HepG2 (cell line): ENCODE results near the gene USP2. TPM values are rescaled to one million over a fixed set of nuclear protein-coding genes. Genes with fewer than 3 reads are reported as not detected.

Experiments used
- ATAC-seq: fragments of 200-7000 bp; cut with Tn5 transposase; 3 replicates; pipeline ENCODE4 v1.9.1; 2020; ENCODE audit warnings: mild to moderate bottlenecking, moderate library complexity
- BruUV-seq: library from RNA; stranded (reverse); fragments of 400-500 nt; replicated peaks from 2 replicates; lab custom pipeline; 2021; lab: Mats Ljungman, UMichigan
- CTCF ChIA-PET: fragments of 300-600 bp; formaldehyde crosslinking; extraction: SDS; loops from one replicate; lab custom pipeline; 2021; ENCODE audit warnings: low total read pairs, inconsistent platforms, low intra/inter-chr PET ratio; lab: Yijun Ruan, JAX
- POLR2A ChIA-PET: fragments of 350-600 bp; sonication (Branson Sonifier 250); formaldehyde crosslinking; loops from one replicate; lab custom pipeline; 2020; ENCODE audit warnings: antibody characterized with exemption, inconsistent platforms; lab: Yijun Ruan, JAX
- DNase-seq: peaks from one replicate; pipeline ENCODE4 v3.0.0-alpha.2; 2015; ENCODE audit warnings: low spot score
- FAIRE-seq: peaks from 3 replicates; lab custom pipeline; 2011; peaks lifted over from hg19 to GRCh38; lab: Jason Lieb, UNC
- H2AFZ ChIP-seq: one replicate; pipeline ENCODE4 v1.6.1; 2011; ENCODE audit warnings: low read length, inconsistent platforms
- H3K27ac ChIP-seq: fragments of 300-600 bp; 3 replicates; pipeline ENCODE4 v1.8.0; 2011; ENCODE audit warnings: mixed run types, mild to moderate bottlenecking, mixed read lengths, low read length, inconsistent platforms; ENCODE audit not compliant: insufficient read depth; ENCODE audit errors: extremely low read length
- H3K27me3 ChIP-seq, 2 experiments: fragments of 200-600 bp in 1 of 2; 2 replicates in 1 of 2; 3 replicates in 1 of 2; pipeline versions ENCODE4 v1.6.0 to v1.8.0; 2011; ENCODE audit warnings: low read length in 2 of 2, mild to moderate bottlenecking in 2 of 2, moderate library complexity in 2 of 2, inconsistent platforms in 1 of 2; ENCODE audit not compliant: insufficient read depth in 2 of 2, control insufficient read depth in 1 of 2
- H3K36me3 ChIP-seq, 2 experiments: fragments of 200-600 bp in 1 of 2; replicated peaks in 1 of 2; 2 replicates in 1 of 2; 3 replicates in 1 of 2; pipeline versions ENCODE4 v1.5.1 to v1.8.0; 2011; ENCODE audit warnings: low read length in 2 of 2, inconsistent platforms in 1 of 2; ENCODE audit not compliant: insufficient read depth in 2 of 2, control insufficient read depth in 1 of 2
- H3K4me1 ChIP-seq: 2 replicates; pipeline ENCODE4 v1.5.1; 2012; ENCODE audit warnings: low read length, inconsistent platforms; ENCODE audit not compliant: insufficient read depth
- H3K4me2 ChIP-seq: 2 replicates; pipeline ENCODE4 v1.6.0; 2011; ENCODE audit warnings: low read depth, low read length, inconsistent platforms
- H3K4me3 ChIP-seq, 3 experiments: fragments of 200-600 bp in 1 of 3; sonication (generic), shearing (Covaris generic) in 1 of 3; replicated peaks in 1 of 3; 2 replicates each; pipeline ENCODE4 v1.5.1; 2011 to 2016; ENCODE audit warnings: low read length in 3 of 3, inconsistent platforms in 2 of 3, low read depth in 2 of 3, mild to moderate bottlenecking in 2 of 3, control low read depth in 1 of 3, mixed read lengths in 1 of 3; ENCODE audit not compliant: insufficient read depth in 1 of 3
- H3K79me2 ChIP-seq: one replicate; pipeline ENCODE4 v1.6.1; 2011; ENCODE audit warnings: low read length, inconsistent platforms; ENCODE audit not compliant: insufficient read depth
- H3K9ac ChIP-seq: 2 replicates; pipeline ENCODE4 v1.6.0; 2011; ENCODE audit warnings: mild to moderate bottlenecking, low read depth, low read length, inconsistent platforms; ENCODE audit not compliant: insufficient read depth
- H3K9me3 ChIP-seq: 2 replicates; pipeline ENCODE4 v1.5.1; 2012; ENCODE audit warnings: mild to moderate bottlenecking, low read length
- H4K20me1 ChIP-seq: 2 replicates; pipeline ENCODE4 v1.6.0; 2011; ENCODE audit warnings: inconsistent platforms, mild to moderate bottlenecking, low read length, moderate library complexity; ENCODE audit not compliant: insufficient read depth
- GTF2F1 ChIP-seq: fragments of 150-350 bp; IDR thresholded peaks from 2 replicates; pipeline ENCODE4 v1.6.1; 2014; ENCODE audit warnings: low read length
- HOXA9 ChIP-seq: sonication (generic); formaldehyde crosslinking; IDR thresholded peaks from 2 replicates; pipeline ENCODE4 v1.8.1; 2022; ENCODE audit warnings: missing genetic modification reagents, mild to moderate bottlenecking, moderate library complexity, borderline replicate concordance
- KAT2B ChIP-seq: fragments of 150-350 bp; IDR thresholded peaks from 2 replicates; pipeline ENCODE4 v1.6.1; 2014; ENCODE audit warnings: low read depth, low read length, borderline replicate concordance
- KAT8 ChIP-seq: IDR thresholded peaks from 2 replicates; pipeline ENCODE4 v1.6.1; 2016; ENCODE audit warnings: missing genetic modification reagents, missing compliant biosample characterization
- KDM6A ChIP-seq: IDR thresholded peaks from 2 replicates; pipeline ENCODE4 v1.6.1; 2016; ENCODE audit warnings: low read depth
- MED8 ChIP-seq: sonication (generic); formaldehyde crosslinking; IDR thresholded peaks from 2 replicates; pipeline ENCODE4 v1.8.1; 2023; ENCODE audit warnings: mild to moderate bottlenecking, missing genetic modification reagents; ENCODE audit not compliant: insufficient replicate concordance
- MLLT10 ChIP-seq: sonication (generic); formaldehyde crosslinking; IDR thresholded peaks from 2 replicates; pipeline ENCODE4 v1.4.0; 2020; ENCODE audit warnings: missing genetic modification reagents
- NCOR1 ChIP-seq: fragments of 200-600 bp; sonication (generic); IDR thresholded peaks from 2 replicates; pipeline ENCODE4 v1.7.0; 2017; ENCODE audit warnings: antibody characterized with exemption, low read length, borderline replicate concordance
- PAX8 ChIP-seq: sonication (generic); formaldehyde crosslinking; IDR thresholded peaks from 2 replicates; pipeline ENCODE4 v1.8.0; 2022; ENCODE audit warnings: mild to moderate bottlenecking, missing genetic modification reagents, borderline replicate concordance
- SCMH1 ChIP-seq: sonication (generic); formaldehyde crosslinking; IDR thresholded peaks from 2 replicates; pipeline ENCODE4 v1.9.0; 2021; ENCODE audit warnings: missing genetic modification reagents, mild to moderate bottlenecking, borderline replicate concordance
- TOPORS ChIP-seq: sonication (generic); formaldehyde crosslinking; IDR thresholded peaks from 2 replicates; pipeline ENCODE4 v1.8.0; 2023; ENCODE audit warnings: mild to moderate bottlenecking, missing genetic modification reagents
- YEATS4 ChIP-seq: sonication (generic); formaldehyde crosslinking; IDR thresholded peaks from 2 replicates; pipeline ENCODE4 v1.4.0; 2020; ENCODE audit warnings: missing genetic modification reagents, borderline replicate concordance
- YY1 ChIP-seq: IDR thresholded peaks from 2 replicates; pipeline ENCODE4 v1.6.1; 2011; ENCODE audit warnings: low read length, low read depth, moderate library complexity, mild to moderate bottlenecking; ENCODE audit not compliant: insufficient read depth, insufficient replicate concordance
- ZFP37 ChIP-seq: sonication (generic); formaldehyde crosslinking; IDR thresholded peaks from 2 replicates; pipeline ENCODE4 v1.4.0; 2020; ENCODE audit warnings: missing genetic modification reagents, borderline replicate concordance
- WGBS: methylation state at CpG from one replicate; pipeline ENCODE4 v1.1.6; 2017; ENCODE audit warnings: low lambda C conversion rate; 5-methylcytosine and 5-hydroxymethylcytosine counted together
- in situ Hi-C: cut with HindIII; loops from 2 replicates; pipeline ENCODE4 v1.10.0; 2017; ENCODE audit warnings: low pct_unique_long_range_greater_than_20kb; ENCODE audit not compliant: extremely low pct_ligation_motif_present
- intact Hi-C: fragments of 100-400 bp; cut with micrococcal nuclease; formaldehyde crosslinking; loops from one replicate; pipeline ENCODE4 v1.10.0; 2022; ENCODE audit not compliant: unreplicated experiment
- polyA plus RNA-seq, 8 experiments: library from polyadenylated mRNA; depleted of rRNA in 3 of 8; stranded (reverse) in 7 of 8; unstranded in 1 of 8; fragments of >200 nt; fragmentation: Illumina TruSeq in 4 of 8; extraction: Trizol in 4 of 8; gene quantifications; 2 replicates each; pipeline versions ENCODE4 v1.2.1 to v1.2.3, GENCODE V29; 2011 to 2016; ENCODE audit warnings: low read depth in 4 of 8, missing spikeins in 1 of 8, mixed read lengths in 1 of 8; ENCODE audit not compliant: insufficient read depth in 1 of 8
- total RNA-seq, 5 experiments: library from RNA; depleted of rRNA; stranded (reverse); fragments of >200 nt; fragmentation: Illumina TruSeq; extraction: Trizol; gene quantifications; 2 replicates each; pipeline ENCODE4 v1.2.3, GENCODE V29; 2016; ENCODE audit warnings: low read depth in 1 of 5
- TF ChIP-seq, protein P1 (sequence below): sonication (generic); formaldehyde crosslinking; conservative IDR thresholded peaks from 2 replicates; pipeline ENCODE4 v1.8.1; 2023; ENCODE audit warnings: missing genetic modification reagents
- TF ChIP-seq, protein P2 (sequence below): IDR thresholded peaks from 2 replicates; pipeline ENCODE4 v1.6.1; 2012; ENCODE audit warnings: inconsistent platforms
- TF ChIP-seq, protein P3 (sequence below): IDR thresholded peaks from 2 replicates; pipeline ENCODE4 v1.6.1; 2016; ENCODE audit warnings: mild to moderate bottlenecking
- TF ChIP-seq, protein P4 (sequence below): sonication (generic); IDR thresholded peaks from 2 replicates; pipeline ENCODE4 v1.6.1; 2016; ENCODE audit warnings: low read depth, borderline replicate concordance

USP2 gene
- total and polyA plus RNA-seq, 2 of the 13 experiments (the other 11 are each of a cell fraction or from before 2014, with no cell fraction given) = 2.5 to 6.0 TPM

DNA sequence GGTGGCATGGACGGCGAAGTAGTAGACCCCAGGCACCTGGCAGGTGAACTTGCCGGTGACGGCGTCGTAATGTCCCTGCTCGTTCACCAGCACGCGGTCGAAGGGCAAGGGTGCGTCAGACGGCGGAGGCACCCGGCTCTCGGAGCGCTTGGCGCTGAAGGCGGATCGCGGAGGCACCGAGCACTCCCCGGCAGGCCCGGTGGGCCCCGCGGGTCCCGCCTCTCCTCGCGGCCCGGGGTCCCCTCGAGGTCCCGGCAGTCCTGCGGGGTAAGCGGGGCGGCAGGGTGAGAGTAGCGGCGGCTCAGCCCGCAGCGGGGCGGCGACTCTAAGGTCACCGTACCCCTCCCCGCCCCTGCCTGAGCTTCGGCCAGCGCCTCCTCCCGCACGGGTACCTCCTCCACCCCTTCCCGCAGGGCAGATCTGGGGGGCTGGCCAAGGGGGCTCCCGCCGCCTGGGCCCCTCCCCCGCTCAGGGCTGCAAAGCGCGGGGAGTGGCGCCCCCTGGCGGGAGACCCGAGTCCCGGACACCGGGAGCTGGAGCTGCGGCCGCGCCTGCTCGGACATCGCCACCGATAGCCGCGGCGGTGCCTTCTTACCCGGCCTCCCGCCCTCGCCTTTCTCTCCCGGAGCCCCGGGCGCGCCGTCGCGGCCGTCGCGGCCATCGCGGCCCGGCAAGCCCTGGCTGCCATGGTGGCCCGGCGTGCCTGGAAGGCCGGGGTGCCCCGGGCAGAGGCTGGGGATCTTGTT, 41.7 kb downstream of the USP2 start:
- ATAC-seq (peak; percentile 61), DNase-seq (peak; percentile 28), FAIRE-seq (no peak)
- Histone ChIP-seq H3K79me2 (peaks cover 22% of the 10 kb centered on the region), H3K4me1 (peaks cover 51% of the 10 kb centered on the region), H4K20me1 (peaks cover 4% of the 10 kb centered on the region; the same call in 1 of the 2 replicates), H3K27me3 (peaks cover 2 to 40% of the 10 kb centered on the region in 2 experiments; a peak in 4 of 5 replicates), H3K27ac (no peak overlapping the region), H3K4me2 (peak overlapping the region; percentile 84), H3K9ac (peak overlapping the region; percentile 57), H3K9me3 (no peaks in the 10 kb centered on the region), H2AFZ (no peak overlapping the region), H3K4me3 (peak overlapping the region; percentile 57 to 79 (median 62); a peak in 5 of 6 replicates), H3K36me3 (peaks cover 8 to 14% of the 10 kb centered on the region in 2 experiments; a peak in 4 of 5 replicates)
- in situ Hi-C loops = loop anchor here (5.0 to 10.0 kb wide), 2 partner anchors 33 to 135 kb away; no protein-coding TSS in a partner anchor
- CTCF ChIA-PET = interaction anchor here (1.0 to 1.9 kb wide), 4 partner anchors 31 to 37 kb away, joined by 3 to 17 read pairs (median 8); no protein-coding TSS in a partner anchor
- POLR2A ChIA-PET = interaction anchor here (0.6 to 3.2 kb wide), 6 partner anchors 10 to 133 kb away, joined by 3 to 31 read pairs (median 4); partner anchors contain the start of gene CBL
- no TSS peak for BruUV-seq
- 54% methylated on average over 19 of the region's 86 CpGs for WGBS
- intact Hi-C loops = no loop called here
- no peak for TF ChIP-seq SCMH1
- TF ChIP-seq YEATS4 (CRISPR knock-in tag) = peak; percentile 50; the same call in 1 of the 2 replicates
- TF ChIP-seq YY1 = peak; percentile 53
- TF ChIP-seq, protein P1, sequence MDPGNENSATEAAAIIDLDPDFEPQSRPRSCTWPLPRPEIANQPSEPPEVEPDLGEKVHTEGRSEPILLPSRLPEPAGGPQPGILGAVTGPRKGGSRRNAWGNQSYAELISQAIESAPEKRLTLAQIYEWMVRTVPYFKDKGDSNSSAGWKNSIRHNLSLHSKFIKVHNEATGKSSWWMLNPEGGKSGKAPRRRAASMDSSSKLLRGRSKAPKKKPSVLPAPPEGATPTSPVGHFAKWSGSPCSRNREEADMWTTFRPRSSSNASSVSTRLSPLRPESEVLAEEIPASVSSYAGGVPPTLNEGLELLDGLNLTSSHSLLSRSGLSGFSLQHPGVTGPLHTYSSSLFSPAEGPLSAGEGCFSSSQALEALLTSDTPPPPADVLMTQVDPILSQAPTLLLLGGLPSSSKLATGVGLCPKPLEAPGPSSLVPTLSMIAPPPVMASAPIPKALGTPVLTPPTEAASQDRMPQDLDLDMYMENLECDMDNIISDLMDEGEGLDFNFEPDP (CRISPR knock-in tag) = no peak
- TF ChIP-seq HOXA9 (CRISPR knock-in tag) = no peak
- TF ChIP-seq MLLT10 (CRISPR knock-in tag) = no peak
- no peak for TF ChIP-seq MED8 (CRISPR knock-in tag)
- TF ChIP-seq NCOR1 = no peak
- no peak for TF ChIP-seq KDM6A (CRISPR knock-in tag)
- peak; percentile 21; the same call in 1 of the 2 replicates for TF ChIP-seq KAT8 (CRISPR knock-in tag)
- no peak for TF ChIP-seq ZFP37
- TF ChIP-seq, protein P2, sequence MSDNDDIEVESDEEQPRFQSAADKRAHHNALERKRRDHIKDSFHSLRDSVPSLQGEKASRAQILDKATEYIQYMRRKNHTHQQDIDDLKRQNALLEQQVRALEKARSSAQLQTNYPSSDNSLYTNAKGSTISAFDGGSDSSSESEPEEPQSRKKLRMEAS = peak; percentile 22; the same call in 1 of the 2 replicates
- 0 out of 2 replicates have a peak, but pooled peaks have one; percentile 26 for TF ChIP-seq TOPORS (CRISPR knock-in tag)
- no peak for TF ChIP-seq PAX8 (CRISPR knock-in tag)
- no peak for TF ChIP-seq KAT2B
- TF ChIP-seq GTF2F1 = no peak
- TF ChIP-seq, protein P3, sequence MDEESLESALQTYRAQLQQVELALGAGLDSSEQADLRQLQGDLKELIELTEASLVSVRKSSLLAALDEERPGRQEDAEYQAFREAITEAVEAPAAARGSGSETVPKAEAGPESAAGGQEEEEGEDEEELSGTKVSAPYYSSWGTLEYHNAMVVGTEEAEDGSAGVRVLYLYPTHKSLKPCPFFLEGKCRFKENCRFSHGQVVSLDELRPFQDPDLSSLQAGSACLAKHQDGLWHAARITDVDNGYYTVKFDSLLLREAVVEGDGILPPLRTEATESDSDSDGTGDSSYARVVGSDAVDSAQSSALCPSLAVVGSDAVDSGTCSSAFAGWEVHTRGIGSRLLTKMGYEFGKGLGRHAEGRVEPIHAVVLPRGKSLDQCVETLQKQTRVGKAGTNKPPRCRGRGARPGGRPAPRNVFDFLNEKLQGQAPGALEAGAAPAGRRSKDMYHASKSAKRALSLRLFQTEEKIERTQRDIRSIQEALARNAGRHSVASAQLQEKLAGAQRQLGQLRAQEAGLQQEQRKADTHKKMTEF (CRISPR knock-in tag) = peak; percentile 48; the same call in 1 of the 2 replicates
- TF ChIP-seq, protein P4, sequence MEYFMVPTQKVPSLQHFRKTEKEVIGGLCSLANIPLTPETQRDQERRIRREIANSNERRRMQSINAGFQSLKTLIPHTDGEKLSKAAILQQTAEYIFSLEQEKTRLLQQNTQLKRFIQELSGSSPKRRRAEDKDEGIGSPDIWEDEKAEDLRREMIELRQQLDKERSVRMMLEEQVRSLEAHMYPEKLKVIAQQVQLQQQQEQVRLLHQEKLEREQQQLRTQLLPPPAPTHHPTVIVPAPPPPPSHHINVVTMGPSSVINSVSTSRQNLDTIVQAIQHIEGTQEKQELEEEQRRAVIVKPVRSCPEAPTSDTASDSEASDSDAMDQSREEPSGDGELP = no peak
